ENCODE data around the gene RNF113B.

The RNF113B gene

GRCh38 chr13:98203646-98204326, 26.7 kb upstream of the RNF113B start:
- no peak for DNase-seq

DNA sequence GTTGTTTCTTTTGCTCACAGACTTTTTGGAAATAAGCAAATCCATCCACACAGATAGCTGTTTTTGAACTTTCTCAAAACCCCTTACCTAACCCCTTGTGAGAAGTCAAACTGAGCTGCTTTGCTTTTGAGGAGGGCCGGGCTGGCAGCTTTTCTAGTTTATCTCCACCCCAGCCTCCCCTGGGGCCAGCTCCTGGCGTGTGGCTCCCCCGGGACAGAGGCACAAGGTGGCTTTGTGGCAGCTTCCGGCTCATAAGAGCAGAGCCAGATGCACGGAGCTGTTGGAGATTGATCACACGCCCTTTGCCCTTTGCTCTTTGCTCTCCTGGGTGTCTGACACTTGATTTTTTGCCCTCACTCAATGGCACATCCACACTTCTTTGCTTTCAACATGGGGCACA, 24.9 kb upstream of the RNF113B start:
- no peak for DNase-seq

DNA sequence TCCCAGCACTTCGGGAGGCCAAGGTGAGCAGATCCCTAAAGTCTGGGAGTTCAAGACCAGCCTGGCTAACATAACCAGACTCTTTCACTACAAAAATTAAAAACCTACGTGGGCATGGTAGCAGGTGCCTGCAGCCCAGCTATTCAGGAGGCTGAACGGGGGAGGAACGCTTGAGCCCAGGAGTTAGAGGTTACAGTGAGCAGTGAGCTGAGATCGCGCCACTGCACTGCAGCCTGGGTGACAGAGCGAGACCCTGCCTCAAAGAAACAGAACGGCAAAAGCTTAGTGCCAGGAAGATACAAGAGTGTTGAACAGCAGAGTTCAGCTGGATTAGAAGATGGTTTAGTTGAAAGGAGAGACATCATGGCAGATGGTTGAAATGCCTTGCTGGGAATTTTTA, 24.1 kb upstream of the RNF113B start:
- DNase-seq = no peak

- no peak for DNase-seq
These were observed 23.3 kb upstream of the RNF113B start for GRCh38 chr13:98200211-98200878.

GRCh38 chr13:98199480-98199879, 22.4 kb upstream of the RNF113B start:
- DNase-seq = no peak

- no peak for DNase-seq
These were observed 21.6 kb upstream of the RNF113B start for GRCh38 chr13:98198683-98199082.

DNA sequence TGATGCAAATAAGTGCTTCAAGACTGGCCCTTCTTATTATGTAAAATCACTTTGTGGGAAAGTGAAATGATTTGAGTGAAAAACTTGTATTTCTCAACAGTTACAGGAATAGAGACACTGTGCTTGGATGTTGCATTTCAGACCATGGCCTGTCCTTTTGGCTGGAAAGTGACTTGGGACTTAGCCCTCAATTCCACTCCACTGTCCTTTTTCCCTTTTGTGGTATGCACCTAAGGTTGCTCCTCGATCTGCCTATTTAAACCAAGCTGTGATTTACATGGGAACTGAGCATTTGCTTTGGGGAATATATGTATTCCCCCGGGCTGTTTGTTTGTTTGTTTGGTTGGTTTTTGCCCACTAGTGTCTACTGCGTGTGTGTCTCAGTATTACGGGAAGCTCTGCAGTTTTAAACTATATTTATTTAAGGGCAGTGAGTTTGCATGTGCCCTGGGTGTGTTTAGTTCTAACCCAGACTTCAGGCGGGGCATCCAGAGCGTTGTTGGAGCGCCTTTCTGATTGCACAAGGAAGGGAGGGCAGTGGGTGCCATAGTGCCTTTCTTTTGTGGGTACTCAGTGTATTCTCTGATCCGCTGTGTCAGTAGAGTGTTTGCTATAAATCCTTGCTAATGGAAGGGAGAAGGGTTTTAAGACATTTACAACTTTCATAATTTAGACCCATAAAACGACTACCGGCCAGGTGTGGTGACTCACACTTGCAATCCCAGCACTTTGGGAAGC, 18.2 kb upstream of the RNF113B start:
- DNase-seq = no peak

DNA sequence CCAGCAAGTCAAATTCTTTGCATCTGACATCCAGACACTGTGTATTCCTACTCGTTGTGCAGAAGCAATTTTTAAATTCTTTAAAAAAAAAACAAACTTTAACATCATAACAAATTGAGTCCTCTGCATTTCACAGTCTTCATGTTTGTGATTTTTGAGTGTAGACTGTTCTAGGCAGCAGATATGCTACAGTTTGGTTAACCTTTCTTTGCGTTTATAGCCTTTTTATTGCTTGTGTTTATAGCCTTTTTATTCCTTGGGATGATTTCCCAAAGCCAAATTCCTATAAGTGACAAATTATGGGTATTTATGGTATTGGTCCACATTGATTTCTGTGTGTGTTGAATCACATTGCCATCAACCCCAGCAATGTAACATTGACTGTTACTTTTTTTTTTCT, 14.9 kb upstream of the RNF113B start:
- no peak for DNase-seq

DNA sequence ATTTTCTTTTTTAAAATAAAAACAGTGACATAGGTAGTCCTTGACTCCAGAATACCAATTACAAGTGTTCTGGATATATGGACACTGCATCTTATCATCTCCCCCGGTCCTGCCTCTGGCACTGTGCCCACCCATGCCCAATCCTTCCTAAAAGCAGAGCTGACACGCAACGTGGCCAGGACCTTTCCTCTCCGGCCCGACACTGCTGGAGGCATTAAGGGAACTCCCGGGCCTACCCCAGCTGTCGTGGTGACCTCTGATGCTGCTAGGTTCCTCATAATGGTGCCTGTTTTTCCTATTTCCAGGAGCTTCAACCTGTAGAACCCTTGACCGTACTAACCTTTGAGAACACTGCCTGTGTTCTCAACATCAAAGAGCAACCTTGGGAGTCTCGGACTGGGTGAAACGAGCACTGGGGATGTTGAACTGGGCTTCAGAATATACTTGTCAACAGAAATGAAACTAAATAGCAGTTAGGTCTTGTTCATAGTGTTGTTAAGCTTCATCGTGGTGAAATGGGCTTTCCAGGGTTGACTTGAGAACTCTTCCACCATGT, 13.9 kb upstream of the RNF113B start:
- DNase-seq = no peak

- no peak for DNase-seq
These were observed 12.9 kb upstream of the RNF113B start for GRCh38 chr13:98189841-98190505.

DNA sequence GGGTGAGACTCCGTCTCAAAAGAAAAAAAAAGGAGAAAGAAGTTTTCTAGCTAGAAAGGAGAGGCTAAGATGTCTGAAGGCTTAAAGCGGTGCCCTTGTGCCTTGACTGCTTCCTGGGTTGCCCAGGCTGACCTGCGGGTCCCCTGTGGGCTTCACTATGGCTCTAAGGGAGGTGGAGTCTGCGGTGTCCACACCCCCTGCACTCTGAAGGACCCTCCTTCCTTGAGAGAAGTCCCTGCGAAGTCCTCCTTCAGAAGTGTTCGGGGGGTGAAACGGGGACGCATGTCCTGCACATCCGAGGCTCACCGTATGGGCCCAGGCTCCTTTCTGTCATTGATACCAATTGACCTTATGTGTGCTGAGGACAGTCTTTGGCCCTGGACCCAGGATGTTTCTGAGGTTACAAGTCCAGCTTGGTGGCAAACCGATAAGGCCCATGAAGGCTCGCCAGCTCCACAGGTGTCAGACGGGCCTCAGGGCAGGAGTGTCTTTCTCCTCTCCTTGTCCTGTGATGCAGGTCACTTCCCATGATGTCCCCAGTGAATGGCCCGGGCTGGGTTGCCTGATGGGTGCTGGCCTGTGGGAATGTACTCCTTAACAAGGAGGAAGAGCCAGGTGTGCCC, 11.6 kb upstream of the RNF113B start:
- DNase-seq = no peak

- no peak for DNase-seq
These were observed 10.8 kb upstream of the RNF113B start for GRCh38 chr13:98187965-98188261.

DNA sequence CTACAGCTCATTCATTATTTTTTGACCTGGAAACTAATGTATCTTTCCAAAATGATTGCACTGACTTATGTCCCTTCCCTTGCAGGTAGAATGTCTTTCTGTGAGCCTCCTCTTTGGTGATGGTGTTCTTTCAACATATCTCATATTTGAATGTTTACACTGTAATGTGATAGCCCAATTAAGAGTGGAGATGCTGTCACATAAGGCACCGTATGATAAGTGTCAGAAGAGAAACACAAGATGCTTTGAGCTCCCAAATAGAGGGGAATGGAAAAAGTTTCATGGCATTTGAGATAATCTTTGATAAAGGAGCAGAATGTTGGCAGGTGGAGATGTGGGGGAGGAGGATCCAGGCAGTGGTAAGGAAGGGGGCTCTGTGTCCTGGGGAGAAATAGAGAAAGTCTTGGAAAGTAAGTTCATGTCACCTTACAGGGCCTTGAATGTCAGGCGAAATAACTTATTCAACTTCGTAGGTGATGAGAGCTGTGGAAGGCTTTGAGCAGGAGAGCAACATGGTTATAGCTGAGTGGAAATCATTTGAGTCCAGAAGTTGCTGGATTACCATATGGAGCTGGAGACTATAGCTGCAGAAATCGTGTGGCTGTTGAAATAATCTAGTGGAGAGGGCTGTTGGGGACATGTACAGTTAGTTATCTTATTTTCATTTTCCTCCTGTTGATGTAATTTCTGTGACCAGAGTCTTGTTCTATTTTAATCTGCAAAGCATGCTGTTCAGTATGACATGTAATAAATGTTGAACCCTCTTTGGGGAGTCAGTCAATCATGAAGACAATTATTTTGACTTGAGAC, 10.3 kb upstream of the RNF113B start:
- DNase-seq = no peak

GRCh38 chr13:98184792-98185191, 7.7 kb upstream of the RNF113B start:
- no peak for DNase-seq

GRCh38 chr13:98182589-98182988, 5.5 kb upstream of the RNF113B start:
- no peak for DNase-seq

GRCh38 chr13:98182153-98182552, 5.1 kb upstream of the RNF113B start:
- no peak for DNase-seq

- DNase-seq = no peak
These were observed 4.2 kb upstream of the RNF113B start for GRCh38 chr13:98181111-98181815.

GRCh38 chr13:98180092-98180491, 3.0 kb upstream of the RNF113B start:
- no peak for DNase-seq

DNA sequence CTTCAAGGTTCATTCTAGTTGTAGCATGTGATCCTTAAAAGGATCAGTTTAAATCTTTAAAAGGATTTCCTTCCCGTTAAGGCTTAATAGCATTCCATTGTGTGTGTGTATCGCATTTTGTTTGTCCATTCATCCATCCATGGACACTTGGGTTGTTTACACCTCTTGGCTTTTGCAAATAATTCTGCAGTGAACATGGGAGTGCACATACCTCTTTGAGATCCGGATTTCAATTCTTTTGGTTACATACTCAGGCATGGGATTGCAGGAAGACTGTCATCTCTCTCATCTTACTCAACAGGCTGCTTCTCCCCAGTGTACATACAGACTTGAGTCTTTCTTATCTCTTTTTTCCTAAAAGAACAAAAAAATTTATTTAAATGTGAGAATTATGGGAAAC, 1.2 kb downstream of the RNF113B start:
- DNase-seq = no peak

- DNase-seq = no peak
These were observed 2.0 kb downstream of the RNF113B start for GRCh38 chr13:98175043-98175442.

DNA sequence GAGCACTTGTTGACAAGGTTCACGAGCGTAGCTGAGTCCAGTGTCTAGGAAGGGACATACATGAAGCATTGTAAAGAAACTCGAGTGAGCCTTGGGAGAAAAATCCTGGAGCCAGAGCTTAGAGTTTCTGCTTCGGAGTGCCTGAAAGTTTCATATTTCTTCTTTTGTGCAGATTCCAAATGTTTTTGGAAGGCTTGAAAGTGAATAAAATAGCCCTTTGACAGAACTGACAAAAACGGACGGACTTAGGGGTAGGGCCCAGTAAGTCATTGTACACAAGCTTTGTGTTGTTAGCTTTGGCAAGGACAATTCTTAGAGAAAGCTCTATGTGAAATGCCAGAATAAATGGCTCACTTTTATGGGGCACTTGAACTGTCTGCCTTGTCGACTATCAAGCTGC, 2.8 kb downstream of the RNF113B start:
- no peak for DNase-seq
